Immature natural killer cell (primary cell): ENCODE results near the gene PXDC1. TPM values are rescaled to one million over a fixed set of nuclear protein-coding genes. Genes with fewer than 3 reads are reported as not detected.

ENCODE experiments used
- DNase-seq, 3 donors: peaks; one replicate each; pipeline ENCODE4 v3.0.0; 2022; ENCODE audit warnings: mixed read lengths in 1 of 3
- H3K27ac Mint-ChIP-seq, 6 donors: one replicate each; pipeline ENCODE4 v1.8.0; 2020; ENCODE audit warnings: mixed read lengths in 6 of 6, mild to moderate bottlenecking in 5 of 6, inconsistent platforms in 4 of 6, moderate library complexity in 3 of 6
- H3K27me3 Mint-ChIP-seq, 3 donors: one replicate each; pipeline ENCODE4 v1.8.0; 2020 to 2021; ENCODE audit warnings: low read depth in 3 of 3, mild to moderate bottlenecking in 3 of 3, mixed read lengths in 3 of 3, moderate library complexity in 3 of 3, inconsistent platforms in 1 of 3
- H3K36me3 Mint-ChIP-seq, 3 donors: one replicate each; pipeline ENCODE4 v1.8.0; 2020; ENCODE audit warnings: mixed read lengths in 3 of 3, inconsistent platforms in 2 of 3, mild to moderate bottlenecking in 2 of 3
- H3K4me1 Mint-ChIP-seq, 2 donors: one replicate each; pipeline ENCODE4 v1.8.0; 2020; ENCODE audit warnings: inconsistent platforms in 2 of 2, mild to moderate bottlenecking in 2 of 2, mixed read lengths in 2 of 2, moderate library complexity in 1 of 2
- H3K4me3 Mint-ChIP-seq, 5 donors: one replicate each; pipeline ENCODE4 v1.8.0; 2020; ENCODE audit warnings: mild to moderate bottlenecking in 5 of 5, mixed read lengths in 5 of 5, inconsistent platforms in 3 of 5, moderate library complexity in 3 of 5
- H3K9me3 Mint-ChIP-seq, 6 donors: one replicate each; pipeline ENCODE4 v1.8.0; 2020; ENCODE audit warnings: mild to moderate bottlenecking in 6 of 6, mixed read lengths in 6 of 6, inconsistent platforms in 4 of 6, moderate library complexity in 3 of 6
- polyA plus RNA-seq, 3 donors: library from polyadenylated mRNA; unstranded; fragments of 300-500 nt; fragmentation: Illumina TruSeq; gene quantifications; one replicate each; pipeline ENCODE4 v1.2.3, GENCODE V29; 2021

PXDC1 gene
- polyA plus RNA-seq, 3 donors from 2014 or later: not detected

GRCh38 chr6:3732345-3733141 is 19.0 kb downstream of the PXDC1 start:
- Mint-ChIP-seq H3K36me3 (no peaks in the 10 kb centered on the region), H3K27me3 (peaks cover 3 to 4% (median 4%) of the 10 kb centered on the region in 3 donors), H3K4me3 (no peak overlapping the region), H3K4me1 (no peaks in the 10 kb centered on the region), H3K9me3 (no peaks in the 10 kb centered on the region), H3K27ac (no peak overlapping the region)
- DNase-seq: peak; percentile 36 to 49 (median 43)

- no peak overlapping the region for H3K4me3 Mint-ChIP-seq
- no peak overlapping the region for H3K27ac Mint-ChIP-seq
These were observed 19.8 kb downstream of the PXDC1 start for GRCh38 chr6:3731700-3732099.

GRCh38 chr6:3729603-3730344 is 21.7 kb downstream of the PXDC1 start:
- Mint-ChIP-seq H3K27me3 (peaks cover 1 to 3% (median 2%) of the 10 kb centered on the region in 3 donors), H3K27ac (no peak overlapping the region), H3K9me3 (no peaks in the 10 kb centered on the region), H3K4me3 (no peak overlapping the region), H3K4me1 (no peaks in the 10 kb centered on the region), H3K36me3 (no peaks in the 10 kb centered on the region)
- DNase-seq: no peak

More at GRCh38 chr6:3731700-3732099, 19.8 kb downstream of the PXDC1 start:
- Mint-ChIP-seq H3K4me1 (no peaks in the 10 kb centered on the region), H3K27me3 (peaks cover 3 to 4% (median 4%) of the 10 kb centered on the region in 3 donors), H3K36me3 (no peaks in the 10 kb centered on the region), H3K9me3 (no peaks in the 10 kb centered on the region)
- no peak for DNase-seq

- H3K27ac Mint-ChIP-seq: no peak overlapping the region
- no peaks in the 10 kb centered on the region for H3K9me3 Mint-ChIP-seq
- peaks cover 0 to 3% (median 1%) of the 10 kb centered on the region in 3 donors for H3K27me3 Mint-ChIP-seq
- H3K36me3 Mint-ChIP-seq: no peaks in the 10 kb centered on the region
- DNase-seq: no peak
- H3K4me1 Mint-ChIP-seq: no peaks in the 10 kb centered on the region
- H3K4me3 Mint-ChIP-seq: no peak overlapping the region
These were observed 23.9 kb downstream of the PXDC1 start for GRCh38 chr6:3727593-3728108.

- no peak for DNase-seq
- H3K4me1 Mint-ChIP-seq: no peaks in the 10 kb centered on the region
- H3K36me3 Mint-ChIP-seq: no peaks in the 10 kb centered on the region
- H3K9me3 Mint-ChIP-seq: no peaks in the 10 kb centered on the region
- H3K4me3 Mint-ChIP-seq: no peak overlapping the region
- H3K27me3 Mint-ChIP-seq: peaks cover 0 to 1% (median under 1%) of the 10 kb centered on the region in 3 donors
- no peak overlapping the region for H3K27ac Mint-ChIP-seq
These were observed 24.5 kb downstream of the PXDC1 start for GRCh38 chr6:3727036-3727435.

- Mint-ChIP-seq H3K36me3 (no peaks in the 10 kb centered on the region), H3K4me3 (no peak overlapping the region), H3K27me3 (peaks cover 0 to 1% (median 0%) of the 10 kb centered on the region in 3 donors), H3K9me3 (no peaks in the 10 kb centered on the region), H3K27ac (no peak overlapping the region), H3K4me1 (no peaks in the 10 kb centered on the region)
- DNase-seq: no peak
These were observed 25.1 kb downstream of the PXDC1 start for GRCh38 chr6:3726421-3726820.

GRCh38 chr6:3725145-3726047 is 26.1 kb downstream of the PXDC1 start:
- DNase-seq: no peak
- Mint-ChIP-seq H3K4me3 (no peak overlapping the region), H3K36me3 (no peaks in the 10 kb centered on the region), H3K9me3 (no peaks in the 10 kb centered on the region), H3K27me3 (peaks cover 0 to 1% (median 0%) of the 10 kb centered on the region in 3 donors), H3K27ac (no peak overlapping the region), H3K4me1 (no peaks in the 10 kb centered on the region)

- Mint-ChIP-seq H3K36me3 (no peaks in the 10 kb centered on the region), H3K27me3 (peaks cover 0 to 1% (median 0%) of the 10 kb centered on the region in 3 donors), H3K9me3 (no peaks in the 10 kb centered on the region), H3K4me3 (no peak overlapping the region), H3K4me1 (no peaks in the 10 kb centered on the region), H3K27ac (no peak overlapping the region)
- no peak for DNase-seq
These were observed 26.9 kb downstream of the PXDC1 start for GRCh38 chr6:3724451-3725144.

- Mint-ChIP-seq H3K4me1 (no peaks in the 10 kb centered on the region), H3K4me3 (no peak overlapping the region), H3K9me3 (no peaks in the 10 kb centered on the region), H3K27ac (no peak overlapping the region), H3K36me3 (no peaks in the 10 kb centered on the region), H3K27me3 (peaks cover 0 to 3% (median 0%) of the 10 kb centered on the region in 3 donors)
- no peak for DNase-seq
These were observed 27.5 kb downstream of the PXDC1 start for GRCh38 chr6:3723966-3724365.

GRCh38 chr6:3723251-3723650 is 28.3 kb downstream of the PXDC1 start:
- no peak overlapping the region for H3K27ac Mint-ChIP-seq
- no peaks in the 10 kb centered on the region for H3K9me3 Mint-ChIP-seq
- H3K27me3 Mint-ChIP-seq: peaks cover 0 to 4% (median 0%) of the 10 kb centered on the region in 3 donors
- no peak for DNase-seq
- H3K4me3 Mint-ChIP-seq: no peak overlapping the region
- H3K4me1 Mint-ChIP-seq: no peaks in the 10 kb centered on the region
- H3K36me3 Mint-ChIP-seq: no peaks in the 10 kb centered on the region

- Mint-ChIP-seq H3K9me3 (no peaks in the 10 kb centered on the region), H3K4me3 (no peak overlapping the region), H3K27ac (no peak overlapping the region)
These were observed 28.7 kb downstream of the PXDC1 start for GRCh38 chr6:3722785-3723184.

GRCh38 chr6:3721810-3722621 is 29.5 kb downstream of the PXDC1 start:
- H3K27ac Mint-ChIP-seq: no peak overlapping the region
- H3K36me3 Mint-ChIP-seq: no peaks in the 10 kb centered on the region
- no peak overlapping the region for H3K4me3 Mint-ChIP-seq
- no peak for DNase-seq
- H3K4me1 Mint-ChIP-seq: no peaks in the 10 kb centered on the region
- H3K27me3 Mint-ChIP-seq: peaks cover 0 to 4% (median 2%) of the 10 kb centered on the region in 3 donors
- no peaks in the 10 kb centered on the region for H3K9me3 Mint-ChIP-seq

More at GRCh38 chr6:3722785-3723184, 28.7 kb downstream of the PXDC1 start:
- Mint-ChIP-seq H3K36me3 (no peaks in the 10 kb centered on the region), H3K4me1 (no peaks in the 10 kb centered on the region), H3K27me3 (peaks cover 0 to 4% (median 1%) of the 10 kb centered on the region in 3 donors)
- DNase-seq: no peak
